Right kidney (tissue), 1 donor: ENCODE results near the gene SMAD3.

Experiments used
- DNase-seq: peaks from one replicate; pipeline ENCODE4 v3.0.0-alpha.2; 2016

The SMAD3 gene

DNA sequence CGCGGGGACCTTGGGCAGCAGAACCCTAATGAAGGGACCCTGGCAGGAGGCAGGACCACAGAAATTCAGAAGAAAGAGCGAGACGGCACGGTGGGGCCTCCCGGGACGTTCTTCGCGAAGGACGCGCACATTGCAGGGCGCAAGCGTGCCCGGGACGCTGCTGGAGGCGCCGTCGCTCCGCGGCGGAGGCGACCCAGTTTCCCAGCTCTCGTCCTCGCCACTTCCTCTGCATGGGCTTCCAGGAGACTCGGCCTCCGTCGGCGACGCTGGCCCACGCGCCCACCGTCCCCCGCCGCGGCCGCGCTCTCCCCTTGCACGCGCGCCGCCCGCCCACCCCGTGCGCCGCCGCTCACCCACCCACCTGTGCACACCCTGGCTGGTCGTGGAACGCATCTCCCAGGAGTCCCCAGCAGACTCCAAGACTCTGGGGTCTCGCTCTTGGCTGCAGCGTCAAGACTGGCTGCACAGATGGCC, 31.8 kb upstream of the SMAD3 start:
- DNase-seq, result peak; percentile 54

DNA sequence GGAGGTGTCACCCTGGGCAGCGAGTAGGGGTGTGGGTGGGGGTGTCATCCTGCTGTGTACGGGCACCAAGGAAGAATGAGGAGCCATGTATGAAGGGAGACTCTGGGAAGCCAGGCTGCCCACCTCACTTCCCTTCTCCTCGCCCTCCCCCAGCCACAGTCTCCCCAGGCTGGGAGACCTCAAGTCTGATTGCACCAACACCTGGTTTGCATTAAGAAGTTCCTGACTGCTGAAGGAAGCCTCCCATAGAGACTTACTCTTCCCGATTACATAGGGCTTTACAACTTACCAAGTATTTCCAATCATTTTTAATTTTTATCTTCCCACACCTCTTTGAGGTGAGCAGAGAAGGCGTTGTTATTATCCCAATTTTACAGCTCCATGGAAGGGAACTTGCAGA, 29.5 kb upstream of the SMAD3 start:
- DNase-seq, result no peak

DNA sequence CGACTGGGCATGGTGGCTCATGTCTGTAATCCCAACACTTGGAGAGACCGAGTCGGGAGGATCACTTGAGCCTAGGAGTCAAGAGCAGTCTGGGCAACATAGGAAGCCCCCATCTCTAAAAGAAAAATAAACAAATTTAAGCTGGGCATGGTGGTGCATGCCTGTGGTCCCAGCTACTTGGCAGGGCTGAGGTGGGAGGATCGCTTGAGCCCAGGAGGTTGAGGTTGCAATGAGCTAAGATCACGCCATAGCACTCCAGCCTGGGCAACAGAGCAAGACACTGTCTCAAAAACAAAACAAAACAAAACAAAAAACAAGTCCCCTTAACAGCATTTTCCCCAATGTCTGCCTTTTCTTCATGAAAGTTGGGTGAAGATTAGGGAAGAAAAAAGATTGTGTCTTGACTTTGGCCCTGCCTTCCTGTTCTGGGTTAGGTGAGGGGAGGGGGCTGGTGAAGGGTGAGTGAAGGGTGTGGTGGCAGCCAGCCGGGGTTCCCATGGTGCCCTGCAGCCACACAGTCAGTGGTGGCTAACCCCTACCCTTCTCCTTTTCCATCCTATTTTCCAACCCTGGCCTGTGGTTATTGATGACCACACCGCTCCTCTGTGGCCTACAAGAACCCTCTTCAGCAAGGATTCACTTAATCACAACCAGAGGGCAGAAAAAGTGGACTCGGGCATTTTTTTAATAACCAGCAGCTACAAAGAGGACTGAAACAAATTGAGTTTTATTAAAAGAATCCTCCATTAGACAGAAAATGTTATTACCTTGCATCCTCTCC, 28.4 kb upstream of the SMAD3 start:
- DNase-seq, result no peak

DNA sequence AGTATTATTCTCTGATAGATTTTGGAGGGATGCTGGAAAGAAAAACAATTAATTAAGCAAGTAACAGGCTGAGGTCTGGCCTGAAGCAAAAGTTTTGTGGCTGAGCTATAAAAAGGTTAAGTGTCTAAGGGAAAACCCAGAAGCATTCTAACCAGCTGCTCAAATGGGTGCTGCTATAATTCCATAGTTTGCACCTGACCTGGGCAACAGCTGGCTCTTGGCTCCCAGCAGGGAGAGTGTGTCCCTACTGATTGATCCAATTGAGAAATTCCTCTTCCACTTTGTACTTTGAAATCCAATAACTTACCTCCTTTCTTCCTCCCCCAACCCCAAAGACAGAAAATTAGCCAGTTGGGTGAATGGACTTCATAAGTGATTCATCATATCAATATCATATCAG, 27.7 kb upstream of the SMAD3 start:
- no peak for DNase-seq

DNA sequence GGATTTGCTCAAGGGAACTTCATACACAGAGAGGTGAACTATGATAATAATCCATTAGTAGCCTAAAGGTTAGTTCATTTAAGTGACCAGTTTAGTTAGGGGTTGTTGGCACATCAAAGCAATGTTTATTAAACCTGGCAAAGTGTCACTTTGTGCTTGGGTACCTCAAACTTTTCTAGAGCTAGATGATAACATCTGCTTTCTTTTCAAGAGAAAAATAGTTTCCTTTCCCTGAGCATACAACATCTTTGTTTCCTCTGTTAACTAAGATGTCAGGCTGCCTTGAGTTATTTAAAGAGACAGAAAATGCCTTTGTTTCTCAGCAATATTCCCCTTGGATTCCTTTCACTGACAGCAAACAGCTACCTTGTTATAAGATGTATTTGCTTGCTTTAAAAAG, 26.7 kb upstream of the SMAD3 start:
- DNase-seq, result no peak

DNA sequence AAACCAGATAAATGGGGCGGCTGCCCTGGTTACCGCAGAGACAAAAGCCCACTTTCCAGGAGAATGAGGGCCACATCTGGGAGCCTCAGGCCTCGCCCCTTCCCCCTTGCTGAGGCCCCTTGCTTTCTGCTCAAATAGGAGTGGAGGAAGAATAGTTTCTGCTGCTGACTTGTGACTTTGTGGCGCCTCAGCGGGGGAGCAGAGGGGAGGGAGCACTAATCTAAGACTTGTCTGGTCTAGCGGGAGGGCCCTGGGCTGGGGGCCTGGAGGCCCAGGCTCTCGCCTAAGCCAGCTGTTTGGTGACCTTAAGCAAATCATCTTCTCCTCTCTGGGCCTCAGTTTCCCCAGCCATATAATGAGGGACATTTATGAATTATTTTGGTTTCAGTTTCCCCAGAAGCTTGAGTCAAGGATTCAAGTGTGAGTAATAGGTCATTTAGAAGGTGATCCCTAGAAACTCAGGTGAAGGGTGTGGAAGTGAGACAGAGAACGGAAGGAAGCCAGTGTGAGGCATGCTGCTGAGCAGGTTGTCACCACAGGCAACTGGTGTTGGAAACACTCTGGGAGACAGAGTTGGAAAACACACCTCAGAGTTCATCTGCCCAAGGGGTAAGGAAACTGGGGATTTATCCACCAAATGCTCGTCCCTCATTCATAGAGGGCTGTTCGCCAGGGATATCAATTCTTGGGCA, 25.9 kb upstream of the SMAD3 start:
- DNase-seq, result no peak

- DNase-seq, result no peak
These were observed 25.1 kb upstream of the SMAD3 start for GRCh38 chr15:67040277-67040676.

DNA sequence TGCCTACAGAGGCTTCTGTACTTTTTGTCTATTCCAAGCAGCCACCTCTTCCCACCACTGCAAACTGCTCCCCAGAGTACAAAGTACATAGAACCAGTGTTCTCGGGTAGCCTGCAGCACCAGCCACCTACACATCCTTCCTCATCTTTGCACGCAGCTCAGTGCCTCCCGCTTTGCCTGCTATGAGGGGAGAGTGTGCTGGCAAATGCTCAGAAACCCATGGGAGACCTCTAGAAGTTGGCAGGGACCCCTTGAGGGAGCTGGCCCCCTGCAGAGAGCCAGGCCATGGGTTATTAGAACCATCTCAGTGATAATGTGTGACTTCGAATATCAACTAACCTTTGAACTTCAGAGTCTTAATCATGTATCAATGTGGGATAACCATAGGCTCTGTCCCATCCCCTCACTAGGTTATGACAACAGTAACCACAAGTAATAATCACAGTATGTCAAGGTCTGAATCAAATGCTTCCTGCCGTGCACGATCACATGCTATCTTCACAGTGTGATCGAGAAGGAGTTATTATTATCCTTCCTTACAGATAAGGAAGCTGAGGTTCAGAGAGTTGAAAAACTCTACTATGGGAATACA, 22.8 kb upstream of the SMAD3 start:
- no peak for DNase-seq

DNA sequence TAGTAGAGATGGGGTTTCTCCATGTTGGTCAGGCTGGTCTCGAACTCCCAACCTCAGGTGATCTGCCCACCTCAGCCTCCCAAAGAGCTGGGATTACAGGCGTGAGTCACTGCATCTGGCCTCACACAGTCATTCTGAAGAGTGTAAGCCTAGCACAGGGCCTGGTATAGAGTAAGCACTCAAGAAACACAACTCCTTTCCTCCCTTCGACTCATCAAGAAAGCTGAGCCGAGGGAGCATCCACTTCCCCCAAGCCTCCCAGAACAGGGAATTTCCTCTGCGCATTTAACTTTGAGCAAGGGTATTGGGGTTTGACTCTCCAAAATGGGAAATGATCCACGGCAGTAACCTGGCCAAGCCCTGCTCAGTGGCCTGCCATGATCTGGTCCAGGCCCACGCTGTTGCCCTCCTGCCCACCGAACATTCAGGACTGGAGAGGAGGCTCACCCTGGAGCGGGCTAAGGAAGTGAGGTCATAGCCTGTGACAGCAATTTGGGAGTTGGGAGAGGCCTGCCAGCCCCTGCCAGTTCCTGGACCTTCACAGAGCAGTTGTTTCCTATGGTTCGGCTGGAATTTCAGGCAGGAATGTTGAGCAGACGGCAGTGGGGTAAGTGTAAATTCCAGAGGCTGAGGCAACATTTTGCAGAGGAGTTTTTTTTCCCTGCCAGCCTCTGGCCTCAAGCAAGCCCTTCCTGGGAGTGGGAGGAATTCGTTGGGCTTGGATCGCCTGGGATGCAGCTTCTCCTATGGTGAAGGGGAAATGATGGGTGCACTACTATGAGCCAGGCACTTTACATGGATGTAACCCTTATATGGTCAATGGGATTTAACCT, 21.2 kb upstream of the SMAD3 start:
- no peak for DNase-seq

GRCh38 chr15:67047149-67047661, 18.2 kb upstream of the SMAD3 start:
- no peak for DNase-seq

GRCh38 chr15:67048281-67049279, 16.8 kb upstream of the SMAD3 start:
- DNase-seq, result peak; percentile 39

DNA sequence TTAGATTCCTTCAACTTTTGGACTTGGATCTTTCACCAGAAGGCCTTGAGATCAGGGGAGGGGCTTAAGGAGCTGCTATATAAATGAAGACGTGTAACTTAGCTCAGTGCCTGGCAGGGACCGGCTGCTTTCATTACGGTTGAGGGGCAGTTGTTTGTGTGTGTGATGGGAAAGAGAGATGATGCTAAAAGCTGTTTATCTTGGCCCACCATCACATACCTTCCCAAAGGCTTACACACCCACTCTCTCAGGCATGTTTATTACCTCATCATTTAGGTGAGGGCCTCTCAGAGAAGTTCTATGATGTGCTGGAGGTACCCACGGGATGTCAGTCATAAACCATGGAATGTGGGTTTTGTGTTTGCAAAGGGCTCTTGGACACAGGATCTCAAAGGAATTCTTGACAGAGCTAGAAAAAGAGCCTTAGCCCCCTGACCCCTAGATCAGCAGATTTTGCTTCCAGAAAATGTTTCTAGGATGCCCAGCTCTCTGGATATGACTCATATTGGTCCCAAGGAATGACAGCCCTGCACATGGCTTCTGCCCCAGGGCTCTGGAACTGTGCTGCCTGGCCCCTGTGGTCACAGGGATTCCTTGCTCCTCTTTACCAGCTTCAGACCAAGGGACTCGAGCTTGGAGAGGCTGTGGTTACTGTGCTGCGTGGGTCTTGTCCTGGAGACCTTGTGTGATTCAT, 15.9 kb upstream of the SMAD3 start:
- no peak for DNase-seq

DNA sequence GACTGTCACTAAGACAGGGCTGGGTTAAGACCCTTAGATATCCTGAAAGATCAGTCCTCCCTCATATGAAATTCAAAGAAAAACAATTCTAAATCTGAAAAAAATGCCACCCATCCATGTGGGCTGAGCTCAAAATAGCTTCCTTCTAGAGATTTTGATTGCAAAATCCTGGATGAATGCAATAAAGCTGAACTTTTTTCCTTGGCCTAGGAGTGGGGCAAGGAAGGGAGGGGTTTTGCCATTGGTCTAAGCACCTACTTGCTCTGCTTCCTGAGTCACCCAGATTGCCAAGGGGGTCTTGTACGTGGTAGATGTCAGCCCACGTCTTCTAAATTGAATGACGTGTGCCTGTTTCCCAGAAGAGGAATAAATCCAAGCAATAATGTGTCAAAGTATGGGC, 15.3 kb upstream of the SMAD3 start:
- no peak for DNase-seq

DNA sequence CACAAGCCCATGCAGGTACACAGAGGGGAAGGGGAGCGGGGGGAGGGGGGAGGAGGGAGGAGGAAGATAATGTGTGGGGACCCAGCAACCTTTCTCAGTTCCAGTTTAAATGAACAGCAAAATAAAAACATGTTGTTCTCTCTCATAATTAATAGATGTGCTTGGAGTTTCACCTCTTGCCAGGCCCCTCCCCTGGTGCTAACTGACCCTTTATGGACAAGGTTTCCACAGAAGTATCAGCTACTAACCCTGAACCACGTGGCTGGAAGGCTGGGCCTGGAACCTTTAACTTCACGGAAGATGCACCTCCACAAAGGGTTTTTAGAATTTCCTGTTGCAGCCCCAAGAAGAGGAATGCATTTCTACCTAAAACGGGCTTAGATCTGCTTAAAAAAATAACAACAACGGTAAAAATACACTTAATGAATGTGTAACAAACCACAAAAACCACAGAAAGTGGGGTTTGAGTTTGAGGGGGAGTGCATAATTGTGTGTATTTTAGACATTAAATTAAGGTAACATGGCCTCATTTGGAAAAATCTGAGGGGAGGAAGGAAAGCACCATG, 14.8 kb upstream of the SMAD3 start:
- DNase-seq, result no peak

GRCh38 chr15:67051088-67052045, 14.0 kb upstream of the SMAD3 start:
- no peak for DNase-seq

- DNase-seq, result no peak
These were observed 10.7 kb upstream of the SMAD3 start for GRCh38 chr15:67054676-67055075.

GRCh38 chr15:67059127-67059553, 6.3 kb upstream of the SMAD3 start:
- peak; percentile 17 for DNase-seq

DNA sequence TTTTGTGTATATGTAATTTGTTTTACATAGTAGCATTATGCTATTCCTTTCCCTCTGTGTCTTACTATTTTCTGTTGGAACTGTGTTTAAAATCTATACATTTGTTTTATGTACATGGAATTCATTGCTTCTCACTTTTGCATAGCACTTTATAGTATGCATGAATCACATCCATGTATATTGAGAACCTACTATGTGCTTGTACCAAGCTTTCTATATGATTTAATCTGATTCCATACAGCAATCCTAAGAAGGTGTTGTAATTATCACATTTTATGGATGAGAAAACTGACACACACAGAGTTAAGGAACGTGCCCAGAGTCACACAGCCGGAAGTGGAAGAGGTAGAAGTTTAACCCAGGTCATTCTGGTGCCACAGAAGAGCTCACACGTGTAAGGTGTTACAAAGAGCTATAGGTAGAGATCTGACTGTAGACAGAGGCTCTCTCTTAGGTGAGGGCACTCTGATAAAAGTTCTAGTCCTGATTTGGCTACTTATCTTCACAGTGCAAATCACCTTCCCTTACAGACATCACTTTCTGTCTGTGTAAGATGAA, 3.5 kb upstream of the SMAD3 start:
- no peak for DNase-seq
